ENCODE results near the gene GLS. TPM values are rescaled to one million over a fixed set of nuclear protein-coding genes. Genes with fewer than 3 reads are reported as not detected.

The GLS gene
- total RNA-seq, 4 donors from 2014 or later, result 111 to 139 (median 129) TPM

DNA sequence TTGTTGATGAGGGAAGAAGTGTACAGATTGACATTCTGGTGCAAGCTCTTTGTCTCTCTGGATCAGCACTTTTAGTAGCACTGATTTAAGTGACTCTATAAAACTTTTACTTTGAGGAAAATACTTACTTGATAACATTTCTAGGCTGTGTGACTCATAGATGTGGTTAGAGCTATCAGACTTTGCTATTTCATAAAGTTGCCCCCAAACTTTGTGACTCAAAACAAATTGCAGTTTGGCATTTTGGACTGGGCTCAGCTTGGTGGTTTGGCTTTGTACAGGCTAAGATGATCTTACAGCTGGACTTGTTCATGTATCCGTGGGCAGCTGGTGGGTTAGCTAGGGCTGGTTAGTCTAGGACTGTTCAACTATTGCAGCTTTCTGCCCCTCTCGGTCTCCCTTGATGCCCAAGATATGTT is 42.1 kb upstream of the GLS start:
- TF ChIP-seq CTCF (IDR thresholded peaks at IDR 0.05; ENCODE audit: low read depth), result no peak

GRCh38 chr2:190840569-190841172 is 40.0 kb upstream of the GLS start:
- TF ChIP-seq CTCF (IDR thresholded peaks at IDR 0.05; ENCODE audit: low read depth), result no peak

DNA sequence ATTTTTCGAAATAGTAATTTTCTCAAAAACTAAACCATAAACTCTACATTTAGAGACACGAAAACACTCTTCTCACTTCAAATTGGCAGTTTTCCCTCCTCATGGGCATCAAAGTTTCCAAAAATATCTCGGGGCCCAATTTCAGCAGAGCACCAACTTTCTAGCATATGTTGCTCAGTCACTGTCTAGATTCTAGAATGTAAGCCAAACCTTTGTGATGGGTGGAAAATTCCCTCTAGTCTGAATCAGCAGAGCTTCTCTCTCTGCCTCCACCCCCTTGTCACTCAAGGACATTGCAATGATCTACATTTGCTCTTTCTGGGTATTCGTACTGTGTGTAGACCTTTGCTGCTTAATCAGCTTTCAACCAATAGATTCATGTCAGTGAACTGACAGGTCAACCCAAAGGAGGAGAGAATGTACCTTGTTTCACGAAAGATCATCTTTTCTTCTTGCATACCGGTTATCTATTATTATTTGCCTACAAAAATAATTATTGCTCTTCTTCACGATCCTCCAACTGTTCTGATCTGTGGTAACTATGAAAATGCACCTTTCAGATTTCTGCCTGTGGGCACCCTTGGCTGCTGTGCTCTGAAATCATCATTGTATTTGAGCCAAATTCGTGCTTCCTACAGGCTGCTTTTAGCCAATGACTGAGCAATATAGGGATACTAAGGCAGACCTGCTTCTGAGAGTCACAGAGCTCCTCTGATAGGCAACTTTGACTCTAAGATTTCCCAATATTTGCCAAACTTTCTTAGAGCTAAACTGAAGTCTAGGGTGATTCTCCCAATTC is 38.7 kb upstream of the GLS start:
- no peak for TF ChIP-seq CTCF (IDR thresholded peaks at IDR 0.05; ENCODE audit: low read depth)

GRCh38 chr2:190842606-190843104 is 38.0 kb upstream of the GLS start:
- no peak for TF ChIP-seq CTCF (IDR thresholded peaks at IDR 0.05; ENCODE audit: low read depth)

GRCh38 chr2:190843890-190844699 is 36.5 kb upstream of the GLS start:
- TF ChIP-seq CTCF (IDR thresholded peaks at IDR 0.05; ENCODE audit: low read depth), result no peak

- no peak for TF ChIP-seq CTCF (IDR thresholded peaks at IDR 0.05; ENCODE audit: low read depth)
Measured at GRCh38 chr2:190844700-190845401, 35.8 kb upstream of the GLS start.

Measured in subcutaneous adipose tissue (tissue), 4 donors.